ENCODE measurements around the gene MOG. TPM values are rescaled to one million over a fixed set of nuclear protein-coding genes. Genes with fewer than 3 reads are reported as not detected.

Gene MOG
- total RNA-seq (not detected), polyA plus RNA-seq (not detected)
- long read RNA-seq, donor 1, partial matches to known transcripts: 0 of 7 reads
- long read RNA-seq, donor 1, other reads (novel, unspliced or antisense): 7 of 7 reads
- long read RNA-seq, donor 2: 0 reads
- long read RNA-seq, donor 3, partial matches to known transcripts: 83 of 89 reads
- long read RNA-seq, donor 3, other reads (novel, unspliced or antisense): 6 of 89 reads
- long read RNA-seq, donor 4: 0 reads
- long read RNA-seq, donor 5, partial matches to known transcripts: 0 of 5 reads
- long read RNA-seq, donor 5, other reads (novel, unspliced or antisense): 5 of 5 reads

GRCh38 chr6:29656798-29657197 is at the start of gene MOG:
Gene MOG (plus strand): TSS chr6:29657092. CDS start chr6:29657210, 118 bp downstream.
- DNase-seq (no peak), ATAC-seq (ENCODE audit: insufficient read depth, low FRiP score) (no peak)
- H3K9ac ChIP-seq (ENCODE audit: insufficient read depth in 1 of 2, low read length in 2 of 2): no peak within 1 kb of the TSS
- H3K4me3 ChIP-seq: no peak within 1 kb of the TSS
- TF ChIP-seq, protein P1, sequence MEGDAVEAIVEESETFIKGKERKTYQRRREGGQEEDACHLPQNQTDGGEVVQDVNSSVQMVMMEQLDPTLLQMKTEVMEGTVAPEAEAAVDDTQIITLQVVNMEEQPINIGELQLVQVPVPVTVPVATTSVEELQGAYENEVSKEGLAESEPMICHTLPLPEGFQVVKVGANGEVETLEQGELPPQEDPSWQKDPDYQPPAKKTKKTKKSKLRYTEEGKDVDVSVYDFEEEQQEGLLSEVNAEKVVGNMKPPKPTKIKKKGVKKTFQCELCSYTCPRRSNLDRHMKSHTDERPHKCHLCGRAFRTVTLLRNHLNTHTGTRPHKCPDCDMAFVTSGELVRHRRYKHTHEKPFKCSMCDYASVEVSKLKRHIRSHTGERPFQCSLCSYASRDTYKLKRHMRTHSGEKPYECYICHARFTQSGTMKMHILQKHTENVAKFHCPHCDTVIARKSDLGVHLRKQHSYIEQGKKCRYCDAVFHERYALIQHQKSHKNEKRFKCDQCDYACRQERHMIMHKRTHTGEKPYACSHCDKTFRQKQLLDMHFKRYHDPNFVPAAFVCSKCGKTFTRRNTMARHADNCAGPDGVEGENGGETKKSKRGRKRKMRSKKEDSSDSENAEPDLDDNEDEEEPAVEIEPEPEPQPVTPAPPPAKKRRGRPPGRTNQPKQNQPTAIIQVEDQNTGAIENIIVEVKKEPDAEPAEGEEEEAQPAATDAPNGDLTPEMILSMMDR (IDR thresholded peaks at IDR 0.05; ENCODE audit: control extremely low read depth, extremely low read depth): no peak
- peaks cover 0 to 1% (median 0%) of the 10 kb centered on the region in 4 donors for H3K9me3 ChIP-seq (ENCODE audit: control insufficient read depth in 4 of 4, insufficient read depth in 3 of 4, low read length in 3 of 4)
- H3K36me3 ChIP-seq (ENCODE audit: control insufficient read depth in 4 of 4, insufficient read depth in 4 of 4, low read length in 4 of 4): no peaks in the 10 kb centered on the region
- WGBS, 2 donors: 87 to 93% methylated on average over 4 of the region's 4 CpGs
- H3K27ac ChIP-seq (ENCODE audit: low read depth in 1 of 2, low read length in 1 of 2): peak within 1 kb of the TSS in 1 of 2 donors; percentile 77
- peaks cover 4 to 6% (median 4%) of the 10 kb centered on the region in 3 donors for H3K27me3 ChIP-seq (ENCODE audit: control insufficient read depth in 3 of 3, insufficient read depth in 3 of 3, low read length in 2 of 3)
- no peaks in the 10 kb centered on the region for H3K4me1 ChIP-seq (ENCODE audit: control insufficient read depth in 5 of 5, insufficient read depth in 5 of 5, low read length in 5 of 5)

DNA sequence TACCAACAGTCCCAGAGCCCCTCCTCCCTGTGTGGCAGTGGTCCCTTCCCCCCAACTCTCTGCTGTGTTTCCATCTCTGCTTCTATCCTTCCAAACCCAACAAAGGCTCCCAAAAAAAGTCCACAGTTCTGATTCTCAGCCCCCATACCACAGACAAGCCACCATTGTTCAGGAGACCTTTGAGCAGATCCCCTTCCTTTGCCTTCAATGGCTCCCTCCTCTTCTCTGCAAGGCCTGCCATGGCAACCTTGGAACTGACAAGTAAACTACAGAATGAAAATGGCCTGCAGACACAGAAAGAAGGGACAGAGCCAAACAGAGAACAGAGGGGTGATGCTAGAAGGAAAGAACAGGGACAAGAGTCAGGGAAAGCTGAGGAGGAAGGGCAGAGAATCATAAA is 48.8 kb upstream of the MOG start:
- TF ChIP-seq, protein P1 (IDR thresholded peaks at IDR 0.05; ENCODE audit: control extremely low read depth, extremely low read depth): no peak
- ATAC-seq (ENCODE audit: insufficient read depth, low FRiP score) (no peak), DNase-seq (no peak)
- Histone ChIP-seq H3K27ac (ENCODE audit: low read depth in 1 of 2, low read length in 1 of 2) (no peak overlapping the region), H3K4me3 (no peak overlapping the region), H3K9me3 (ENCODE audit: control insufficient read depth in 4 of 4, insufficient read depth in 3 of 4, low read length in 3 of 4) (peaks cover 0 to 2% (median 0%) of the 10 kb centered on the region in 4 donors), H3K4me1 (ENCODE audit: control insufficient read depth in 5 of 5, insufficient read depth in 5 of 5, low read length in 5 of 5) (no peaks in the 10 kb centered on the region), H3K27me3 (ENCODE audit: control insufficient read depth in 3 of 3, insufficient read depth in 3 of 3, low read length in 2 of 3) (no peaks in the 10 kb centered on the region), H3K9ac (ENCODE audit: insufficient read depth in 1 of 2, low read length in 2 of 2) (no peak overlapping the region), H3K36me3 (ENCODE audit: control insufficient read depth in 4 of 4, insufficient read depth in 4 of 4, low read length in 4 of 4) (peaks cover 17 to 65% (median 51%) of the 10 kb centered on the region in 4 donors)

- H3K36me3 ChIP-seq (ENCODE audit: control insufficient read depth in 4 of 4, insufficient read depth in 4 of 4, low read length in 4 of 4): peaks cover 24 to 60% (median 47%) of the 10 kb centered on the region in 4 donors
Observed at GRCh38 chr6:29610540-29610939, 46.4 kb upstream of the MOG start.

More at GRCh38 chr6:29610540-29610939, 46.4 kb upstream of the MOG start:
- no peaks in the 10 kb centered on the region for H3K27me3 ChIP-seq (ENCODE audit: control insufficient read depth in 3 of 3, insufficient read depth in 3 of 3, low read length in 2 of 3)
- no peak overlapping the region for H3K4me3 ChIP-seq
- H3K4me1 ChIP-seq (ENCODE audit: control insufficient read depth in 5 of 5, insufficient read depth in 5 of 5, low read length in 5 of 5): no peaks in the 10 kb centered on the region
- 93 to 98% methylated on average over 4 of the region's 4 CpGs for WGBS, 2 donors
- peaks cover 0 to 2% (median 0%) of the 10 kb centered on the region in 4 donors for H3K9me3 ChIP-seq (ENCODE audit: control insufficient read depth in 4 of 4, insufficient read depth in 3 of 4, low read length in 3 of 4)
- TF ChIP-seq, protein P1 (IDR thresholded peaks at IDR 0.05; ENCODE audit: control extremely low read depth, extremely low read depth): no peak
- ATAC-seq (ENCODE audit: insufficient read depth, low FRiP score) (no peak), DNase-seq (no peak)
- no peak overlapping the region for H3K27ac ChIP-seq (ENCODE audit: low read depth in 1 of 2, low read length in 1 of 2)
- H3K9ac ChIP-seq (ENCODE audit: insufficient read depth in 1 of 2, low read length in 2 of 2): no peak overlapping the region

All from lung (tissue), 16 donors.